GM21390 (cell line): ENCODE results near the gene KCNK6.

Experiments
- ATAC-seq: cut with Tn5 transposase; IDR thresholded peaks from one replicate; pipeline ENCODE4 v1.9.1; 2021; ENCODE audit not compliant: unreplicated experiment

KCNK6 gene

GRCh38 chr19:38319421-38320258 lies at the start of gene KCNK6:
Gene KCNK6, plus strand, starts transcription at chr19:38319845. Its CDS starts 106 bp downstream, at chr19:38319951.
- ATAC-seq = no peak

- ATAC-seq = no peak
Measured at GRCh38 chr19:38270587-38271167, 49.0 kb upstream of the KCNK6 start.

- ATAC-seq = no peak
Measured at GRCh38 chr19:38273499-38273898, 46.1 kb upstream of the KCNK6 start.

GRCh38 chr19:38274739-38275138 lies 44.9 kb upstream of the KCNK6 start:
- no peak for ATAC-seq

GRCh38 chr19:38276942-38277517 lies 42.6 kb upstream of the KCNK6 start:
- no peak for ATAC-seq

- no peak for ATAC-seq
Measured at GRCh38 chr19:38277549-38277948, 42.1 kb upstream of the KCNK6 start.

- ATAC-seq = no peak
Measured at GRCh38 chr19:38277969-38278680, 41.5 kb upstream of the KCNK6 start.

- ATAC-seq = no peak
Measured at GRCh38 chr19:38278751-38279150, 40.9 kb upstream of the KCNK6 start.

- no peak for ATAC-seq
Measured at GRCh38 chr19:38280030-38280921, 39.4 kb upstream of the KCNK6 start.

GRCh38 chr19:38281811-38282566 lies 37.7 kb upstream of the KCNK6 start:
- no peak for ATAC-seq

GRCh38 chr19:38283271-38283670 lies 36.4 kb upstream of the KCNK6 start:
- ATAC-seq = no peak

GRCh38 chr19:38284422-38284821 lies 35.2 kb upstream of the KCNK6 start:
- ATAC-seq = no peak

- ATAC-seq = no peak
Measured at GRCh38 chr19:38285567-38285966, 34.1 kb upstream of the KCNK6 start.

- ATAC-seq = no peak
Measured at GRCh38 chr19:38287604-38288003, 32.0 kb upstream of the KCNK6 start.

- ATAC-seq = no peak
Measured at GRCh38 chr19:38288123-38288855, 31.4 kb upstream of the KCNK6 start.

GRCh38 chr19:38289955-38290354 lies 29.7 kb upstream of the KCNK6 start:
- no peak for ATAC-seq

GRCh38 chr19:38290631-38291147 lies 29.0 kb upstream of the KCNK6 start:
- ATAC-seq = no peak

- ATAC-seq = no peak
Measured at GRCh38 chr19:38291855-38292254, 27.8 kb upstream of the KCNK6 start.

- ATAC-seq = no peak
Measured at GRCh38 chr19:38293281-38293680, 26.4 kb upstream of the KCNK6 start.
